ENCODE results near the gene COMMD9. TPM values are rescaled to one million over a fixed set of nuclear protein-coding genes. Genes with fewer than 3 reads are reported as not detected.

COMMD9 gene
- total RNA-seq, 1 experiment from 2014 or later: 63.4 TPM

DNA sequence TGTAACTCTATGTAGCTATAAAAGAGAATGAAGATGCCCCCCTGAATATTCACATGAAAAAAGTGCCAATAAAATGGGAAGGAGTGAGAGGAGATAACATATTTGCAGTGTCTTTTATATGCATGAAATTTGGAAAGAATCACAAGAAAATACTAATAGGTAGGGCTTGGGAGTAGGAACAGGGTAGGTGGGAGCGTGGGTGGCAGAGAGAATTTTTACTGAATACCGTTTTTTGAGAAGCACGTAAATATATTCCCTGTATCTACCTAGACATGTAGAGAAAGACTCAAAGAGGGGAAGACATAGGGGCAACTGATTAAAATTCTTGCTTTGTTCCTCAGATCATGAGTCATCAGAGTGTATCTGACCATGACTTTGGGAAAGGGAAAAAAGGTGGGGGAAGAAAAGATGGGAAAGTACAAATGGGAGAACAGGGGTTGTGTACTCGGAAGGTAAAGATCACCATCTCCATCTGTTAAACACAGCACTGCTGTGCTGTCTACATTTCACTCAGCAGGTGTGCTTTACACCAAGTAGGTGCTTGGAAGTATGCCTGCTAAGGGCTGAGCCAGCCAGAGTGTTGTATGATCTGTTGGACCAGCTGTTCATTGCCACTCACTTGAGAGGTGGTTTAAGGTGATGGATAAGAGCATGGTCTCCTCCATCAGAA is 22.8 kb upstream of the COMMD9 start:
- Histone ChIP-seq H3K9me3 (replicated peaks) (no peaks in the 10 kb centered on the region), H3K27me3 (no peaks in the 10 kb centered on the region), H3K4me1 (peaks cover 24% of the 10 kb centered on the region), H3K36me3 (no peaks in the 10 kb centered on the region), H3K4me3 (no peak overlapping the region), H3K27ac (peak overlapping the region; percentile 33)
- DNase-seq: peak; percentile 55 to 73

DNA sequence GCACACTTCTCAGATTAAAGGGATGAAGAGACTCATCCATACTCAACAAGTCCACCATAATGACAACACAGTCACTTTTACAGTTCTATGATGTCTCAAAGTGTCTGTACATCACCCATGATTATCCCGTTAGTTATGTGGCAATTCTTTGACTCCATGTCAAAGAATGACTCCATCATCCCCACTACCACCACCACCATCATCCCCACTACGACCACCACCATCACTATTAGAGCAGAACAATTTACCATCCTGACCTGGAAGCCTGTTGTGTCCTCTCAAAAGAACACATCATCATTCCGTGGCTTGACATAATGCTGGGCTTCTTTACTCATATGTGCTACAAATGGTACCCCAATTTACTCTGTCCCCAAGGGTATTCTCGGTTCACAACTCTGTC is 20.6 kb upstream of the COMMD9 start:
- Histone ChIP-seq H3K9me3 (replicated peaks) (no peaks in the 10 kb centered on the region), H3K4me1 (peaks cover 24% of the 10 kb centered on the region), H3K27me3 (no peaks in the 10 kb centered on the region), H3K4me3 (no peak overlapping the region), H3K36me3 (no peaks in the 10 kb centered on the region), H3K27ac (no peak overlapping the region)
- no peak for DNase-seq

DNA sequence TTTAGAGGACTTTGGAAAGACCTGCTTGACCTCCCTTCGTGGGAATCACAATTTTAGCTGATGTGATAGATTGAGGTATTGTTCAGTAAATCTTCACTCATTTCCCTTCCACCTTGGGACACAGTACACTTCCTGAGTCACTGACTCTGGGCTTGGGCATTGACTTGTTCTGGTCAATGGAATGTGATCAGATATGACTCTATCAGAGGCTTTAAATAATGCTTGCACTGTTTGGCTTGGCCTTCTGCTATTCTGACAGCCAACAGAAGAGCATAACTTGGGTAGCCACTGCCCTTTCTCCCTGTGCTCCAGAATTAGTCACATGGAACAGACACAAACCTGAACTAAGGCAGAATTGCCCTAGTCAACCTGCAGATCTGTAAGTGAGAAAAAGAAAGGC is 19.4 kb upstream of the COMMD9 start:
- Histone ChIP-seq H3K36me3 (no peaks in the 10 kb centered on the region), H3K4me1 (peaks cover 20% of the 10 kb centered on the region), H3K27ac (no peak overlapping the region), H3K9me3 (replicated peaks) (no peaks in the 10 kb centered on the region), H3K4me3 (no peak overlapping the region), H3K27me3 (no peaks in the 10 kb centered on the region)
- no peak for DNase-seq

GRCh38 chr11:36306888-36307287 is 17.7 kb upstream of the COMMD9 start:
- Histone ChIP-seq H3K9me3 (replicated peaks) (no peaks in the 10 kb centered on the region), H3K4me3 (no peak overlapping the region), H3K27ac (no peak overlapping the region), H3K4me1 (peaks cover 6% of the 10 kb centered on the region), H3K27me3 (no peaks in the 10 kb centered on the region), H3K36me3 (no peaks in the 10 kb centered on the region)
- DNase-seq: peak; percentile 35 to 66

GRCh38 chr11:36305047-36305446 is 15.8 kb upstream of the COMMD9 start:
- peaks cover 5% of the 10 kb centered on the region; the same call in 1 of the 2 replicates for H3K4me1 ChIP-seq
- no peaks in the 10 kb centered on the region for H3K36me3 ChIP-seq
- H3K27me3 ChIP-seq: no peaks in the 10 kb centered on the region
- H3K4me3 ChIP-seq: no peak overlapping the region
- DNase-seq: no peak
- H3K9me3 ChIP-seq (replicated peaks): no peaks in the 10 kb centered on the region
- H3K27ac ChIP-seq: no peak overlapping the region

- Histone ChIP-seq H3K4me1 (peaks cover 5% of the 10 kb centered on the region; the same call in 1 of the 2 replicates), H3K27ac (no peak overlapping the region), H3K36me3 (no peaks in the 10 kb centered on the region), H3K27me3 (no peaks in the 10 kb centered on the region), H3K4me3 (no peak overlapping the region), H3K9me3 (replicated peaks) (no peaks in the 10 kb centered on the region)
- no peak for DNase-seq
These were observed 15.1 kb upstream of the COMMD9 start for GRCh38 chr11:36304351-36304750.

DNA sequence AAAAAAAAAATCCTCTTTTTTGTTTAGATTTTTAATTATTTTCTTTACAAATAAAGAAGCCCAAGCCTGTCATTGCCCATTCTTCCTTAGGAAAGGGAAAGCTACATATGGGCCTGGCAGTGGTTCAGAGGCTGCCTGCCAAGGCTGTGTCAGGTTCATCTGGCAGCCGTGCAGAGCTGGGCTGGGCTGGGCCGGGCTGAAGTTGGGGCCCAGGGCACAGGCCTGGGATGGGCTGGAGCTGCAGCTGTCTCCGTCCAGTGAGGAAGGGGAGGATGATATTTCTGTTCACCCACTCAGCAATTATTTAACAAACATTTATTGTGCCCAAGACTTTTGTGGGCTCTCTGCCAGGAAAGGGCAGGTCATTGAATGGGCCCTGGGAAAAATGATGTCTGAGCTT is 11.4 kb upstream of the COMMD9 start:
- no peak overlapping the region for H3K4me3 ChIP-seq
- no peaks in the 10 kb centered on the region for H3K27me3 ChIP-seq
- H3K9me3 ChIP-seq (replicated peaks): no peaks in the 10 kb centered on the region
- H3K4me1 ChIP-seq: peaks cover 5% of the 10 kb centered on the region; the same call in 1 of the 2 replicates
- DNase-seq: peak; percentile 52 to 74
- H3K27ac ChIP-seq: no peak overlapping the region
- no peaks in the 10 kb centered on the region for H3K36me3 ChIP-seq

DNA sequence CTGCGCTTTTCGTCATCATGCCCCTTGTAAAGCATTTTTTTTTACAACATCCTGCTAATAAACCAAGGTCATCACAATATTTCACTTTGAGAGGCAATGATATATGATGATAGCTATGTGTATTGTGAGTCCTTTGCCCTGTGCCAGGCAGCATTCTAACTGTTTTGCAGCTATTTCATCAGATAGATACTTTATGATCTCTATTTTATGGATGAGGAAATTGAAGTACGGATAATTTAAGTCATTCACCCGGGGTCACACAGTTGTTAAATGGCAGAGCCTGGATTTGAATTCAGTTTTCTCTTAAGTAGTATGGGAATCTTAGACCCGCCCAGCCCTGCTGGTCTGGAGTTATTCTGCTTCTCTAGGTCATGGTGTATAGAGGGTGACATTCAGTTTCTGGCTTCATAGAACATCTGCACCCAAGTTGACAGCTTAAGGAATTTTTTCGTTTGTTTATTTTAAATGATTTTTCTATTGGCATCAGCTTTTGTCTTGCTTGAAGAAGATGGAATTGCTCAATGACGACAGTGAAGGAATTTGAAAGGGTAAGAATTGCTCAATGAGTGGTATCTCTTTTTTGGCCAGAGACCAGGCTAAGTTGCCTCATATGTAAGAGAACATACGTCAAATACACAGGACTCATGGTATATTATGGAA is 7.8 kb upstream of the COMMD9 start:
- no peak for DNase-seq
- H3K36me3 ChIP-seq: no peaks in the 10 kb centered on the region

GRCh38 chr11:36295926-36296325 is 6.7 kb upstream of the COMMD9 start, which contains the start of gene PRR5L:
Gene PRR5L, plus strand, starts transcription at chr11:36296288. Its CDS starts 104,834 bp downstream, at chr11:36401122.
- H3K4me1 ChIP-seq: peaks cover 4% of the 10 kb centered on the region; the same call in 1 of the 2 replicates

More for the DNA sequence above, 7.8 kb upstream of the COMMD9 start:
- no peak overlapping the region for H3K4me3 ChIP-seq
- H3K27me3 ChIP-seq: no peaks in the 10 kb centered on the region
- no peaks in the 10 kb centered on the region for H3K9me3 ChIP-seq (replicated peaks)
- H3K4me1 ChIP-seq: peaks cover 5% of the 10 kb centered on the region; the same call in 1 of the 2 replicates
- no peak overlapping the region for H3K27ac ChIP-seq

GRCh38 chr11:36292311-36292722 is 3.1 kb upstream of the COMMD9 start:
- no peak overlapping the region for H3K4me3 ChIP-seq
- H3K27me3 ChIP-seq: no peaks in the 10 kb centered on the region
- peak in 1 of 2 experiments; percentile 68 for DNase-seq
- H3K27ac ChIP-seq: no peak overlapping the region
- H3K4me1 ChIP-seq: no peaks in the 10 kb centered on the region
- no peaks in the 10 kb centered on the region for H3K9me3 ChIP-seq (replicated peaks)
- H3K36me3 ChIP-seq: no peaks in the 10 kb centered on the region

More at GRCh38 chr11:36295926-36296325, 6.7 kb upstream of the COMMD9 start, which contains the start of gene PRR5L:
- H3K36me3 ChIP-seq: no peaks in the 10 kb centered on the region
- no peak within 1 kb of the TSS for H3K27ac ChIP-seq
- DNase-seq: no peak
- H3K9me3 ChIP-seq (replicated peaks): no peaks in the 10 kb centered on the region
- H3K4me3 ChIP-seq: no peak within 1 kb of the TSS
- no peaks in the 10 kb centered on the region for H3K27me3 ChIP-seq

DNA sequence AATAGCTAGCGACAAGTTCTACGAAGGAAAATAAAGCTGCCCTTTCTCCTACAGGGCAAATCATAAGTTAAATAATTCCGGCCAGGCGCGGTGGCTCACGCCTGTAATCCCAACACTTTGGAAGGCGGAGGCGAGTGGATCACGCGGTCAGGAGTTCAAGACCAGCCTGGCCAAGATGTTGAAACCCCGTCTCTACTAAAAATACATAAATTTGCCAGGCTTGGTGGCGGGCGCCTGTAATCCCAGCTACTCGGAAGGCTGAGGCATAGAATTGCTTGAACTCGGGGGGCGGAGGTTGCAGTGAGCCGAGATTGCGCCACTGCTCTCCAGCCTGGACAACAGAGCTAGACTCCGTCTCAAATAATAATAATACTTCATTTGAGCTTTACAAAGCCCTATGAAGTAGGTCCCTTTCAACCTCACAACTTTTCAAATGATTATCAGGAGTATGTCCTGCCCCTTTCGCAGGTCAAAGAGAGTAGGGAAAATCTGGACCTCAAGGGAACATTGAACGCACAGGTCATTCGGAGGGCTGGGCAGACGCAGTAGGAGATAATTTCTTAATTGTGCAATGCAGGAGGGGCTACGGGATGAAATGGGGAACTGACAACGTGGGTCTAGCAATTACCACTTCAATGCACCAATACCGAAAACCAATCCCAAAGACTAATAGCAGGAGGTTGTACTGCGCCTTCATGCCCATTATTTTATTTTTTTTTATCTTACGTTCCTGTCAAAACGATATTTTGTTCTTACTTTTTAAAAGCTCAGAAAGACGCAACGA is 590 bp downstream of the COMMD9 start:
- peak overlapping the region; percentile 66 for H3K4me3 ChIP-seq
- no peaks in the 10 kb centered on the region for H3K9me3 ChIP-seq (replicated peaks)
- H3K27ac ChIP-seq: no peak overlapping the region; the same call in 1 of the 2 replicates
- no peaks in the 10 kb centered on the region for H3K36me3 ChIP-seq
- no peaks in the 10 kb centered on the region for H3K27me3 ChIP-seq
- no peaks in the 10 kb centered on the region for H3K4me1 ChIP-seq
- DNase-seq: no peak

- Histone ChIP-seq H3K4me3 (no peak overlapping the region), H3K4me1 (peaks cover 37% of the 10 kb centered on the region), H3K27me3 (no peaks in the 10 kb centered on the region), H3K9me3 (replicated peaks) (no peaks in the 10 kb centered on the region), H3K36me3 (no peaks in the 10 kb centered on the region), H3K27ac (no peak overlapping the region)
- no peak for DNase-seq
These were observed 6.3 kb downstream of the COMMD9 start for GRCh38 chr11:36282926-36283325.

DNA sequence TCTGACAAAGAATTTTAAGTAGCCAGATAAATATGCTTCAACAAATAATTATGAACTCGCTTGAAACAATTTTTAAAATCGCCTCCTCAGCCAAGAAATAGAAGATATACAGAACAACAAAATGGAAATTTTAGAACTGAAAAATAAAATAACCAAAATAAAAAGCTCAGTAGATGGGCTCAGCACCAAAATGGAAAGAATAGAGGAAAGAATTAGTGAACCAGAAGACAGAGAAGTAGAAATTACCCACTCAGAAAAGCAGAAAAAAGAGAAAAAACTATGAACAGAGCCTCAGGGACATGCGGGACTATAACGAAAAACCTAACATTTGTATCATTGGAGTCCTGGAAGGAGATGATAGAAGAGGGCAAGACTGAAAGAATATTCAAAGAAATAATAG is 7.4 kb downstream of the COMMD9 start:
- no peaks in the 10 kb centered on the region for H3K9me3 ChIP-seq (replicated peaks)
- H3K27me3 ChIP-seq: no peaks in the 10 kb centered on the region
- DNase-seq: no peak
- peaks cover 39% of the 10 kb centered on the region for H3K4me1 ChIP-seq
- H3K27ac ChIP-seq: no peak overlapping the region
- H3K36me3 ChIP-seq: no peaks in the 10 kb centered on the region
- no peak overlapping the region for H3K4me3 ChIP-seq

- Histone ChIP-seq H3K27ac (peak overlapping the region; percentile 50), H3K27me3 (no peaks in the 10 kb centered on the region), H3K4me1 (peaks cover 39% of the 10 kb centered on the region), H3K9me3 (replicated peaks) (no peaks in the 10 kb centered on the region), H3K36me3 (no peaks in the 10 kb centered on the region), H3K4me3 (no peak overlapping the region)
- DNase-seq: peak; percentile 64 to 83
These were observed 8.7 kb downstream of the COMMD9 start for GRCh38 chr11:36280531-36280930.
